ENCODE measurements around the gene SLC25A11.

DNA sequence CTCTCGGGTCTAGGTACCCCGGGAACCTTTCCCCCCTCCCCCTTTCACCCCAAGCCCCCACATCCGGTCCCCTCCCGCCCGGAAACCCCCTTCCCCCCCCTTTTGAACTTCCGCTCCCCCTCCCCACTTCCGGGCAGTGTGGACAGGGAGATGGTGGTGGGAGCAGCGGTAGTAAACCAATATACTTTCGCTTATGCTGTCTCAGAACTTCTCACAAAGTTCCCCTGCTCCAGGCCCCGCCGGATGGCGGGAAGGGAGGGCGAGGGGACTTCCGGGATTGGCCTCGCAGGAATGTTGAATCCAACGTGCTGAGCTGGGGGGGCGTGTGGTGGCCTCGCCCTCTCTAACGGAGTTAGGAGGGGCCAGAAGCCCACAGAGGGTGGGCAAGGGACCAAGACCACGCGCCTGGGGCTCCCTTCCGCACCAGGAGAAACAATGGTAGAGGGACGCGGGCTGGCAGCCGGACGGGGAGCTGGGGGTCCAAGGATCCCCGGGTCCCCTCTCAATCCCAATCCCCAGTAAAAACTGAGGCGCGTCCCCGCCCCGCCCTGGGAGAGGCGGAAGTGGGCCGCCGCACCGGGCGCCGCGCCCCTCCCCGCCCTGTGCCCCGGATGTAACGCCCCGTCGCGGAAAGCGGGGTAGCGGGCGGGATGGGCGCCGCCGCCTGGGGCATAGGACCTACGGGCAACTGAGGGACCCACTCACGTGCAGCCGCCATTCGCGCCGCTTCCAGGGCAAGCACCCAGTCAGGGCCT, 7.7 kb upstream of the SLC25A11 start:
- TF ChIP-seq, protein P1, sequence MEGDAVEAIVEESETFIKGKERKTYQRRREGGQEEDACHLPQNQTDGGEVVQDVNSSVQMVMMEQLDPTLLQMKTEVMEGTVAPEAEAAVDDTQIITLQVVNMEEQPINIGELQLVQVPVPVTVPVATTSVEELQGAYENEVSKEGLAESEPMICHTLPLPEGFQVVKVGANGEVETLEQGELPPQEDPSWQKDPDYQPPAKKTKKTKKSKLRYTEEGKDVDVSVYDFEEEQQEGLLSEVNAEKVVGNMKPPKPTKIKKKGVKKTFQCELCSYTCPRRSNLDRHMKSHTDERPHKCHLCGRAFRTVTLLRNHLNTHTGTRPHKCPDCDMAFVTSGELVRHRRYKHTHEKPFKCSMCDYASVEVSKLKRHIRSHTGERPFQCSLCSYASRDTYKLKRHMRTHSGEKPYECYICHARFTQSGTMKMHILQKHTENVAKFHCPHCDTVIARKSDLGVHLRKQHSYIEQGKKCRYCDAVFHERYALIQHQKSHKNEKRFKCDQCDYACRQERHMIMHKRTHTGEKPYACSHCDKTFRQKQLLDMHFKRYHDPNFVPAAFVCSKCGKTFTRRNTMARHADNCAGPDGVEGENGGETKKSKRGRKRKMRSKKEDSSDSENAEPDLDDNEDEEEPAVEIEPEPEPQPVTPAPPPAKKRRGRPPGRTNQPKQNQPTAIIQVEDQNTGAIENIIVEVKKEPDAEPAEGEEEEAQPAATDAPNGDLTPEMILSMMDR (IDR thresholded peaks at IDR 0.05; ENCODE audit: extremely low read depth in 1 of 2, insufficient read depth in 1 of 2, low read depth in 1 of 2, low read length in 2 of 2), result no peak
- TF ChIP-seq POLR2A (IDR thresholded peaks at IDR 0.05; ENCODE audit: low read depth, low read length), result peak; percentile 46
